ENCODE results near the gene ACBD7.

- TF ChIP-seq POLR2AphosphoS5 (IDR thresholded peaks at IDR 0.05; ENCODE audit: low read depth, low read length) = no peak
- no peak for TF ChIP-seq REST (IDR thresholded peaks at IDR 0.05; ENCODE audit: insufficient read depth in 1 of 2, low read depth in 2 of 2, low read length in 2 of 2)
These were observed 50.2 kb downstream of the ACBD7 start for GRCh38 chr10:15038416-15038815.

All from PFSK-1 (cell line).